ENCODE measurements around the gene JMJD8. TPM values are rescaled to one million over a fixed set of nuclear protein-coding genes. Genes with fewer than 3 reads are reported as not detected.
A peak's percentile ranks its signal among the peaks of the same experiment; 100 is the strongest.

The JMJD8 gene
- total RNA-seq, 1 experiment from 2014 or later: 11.3 TPM

DNA sequence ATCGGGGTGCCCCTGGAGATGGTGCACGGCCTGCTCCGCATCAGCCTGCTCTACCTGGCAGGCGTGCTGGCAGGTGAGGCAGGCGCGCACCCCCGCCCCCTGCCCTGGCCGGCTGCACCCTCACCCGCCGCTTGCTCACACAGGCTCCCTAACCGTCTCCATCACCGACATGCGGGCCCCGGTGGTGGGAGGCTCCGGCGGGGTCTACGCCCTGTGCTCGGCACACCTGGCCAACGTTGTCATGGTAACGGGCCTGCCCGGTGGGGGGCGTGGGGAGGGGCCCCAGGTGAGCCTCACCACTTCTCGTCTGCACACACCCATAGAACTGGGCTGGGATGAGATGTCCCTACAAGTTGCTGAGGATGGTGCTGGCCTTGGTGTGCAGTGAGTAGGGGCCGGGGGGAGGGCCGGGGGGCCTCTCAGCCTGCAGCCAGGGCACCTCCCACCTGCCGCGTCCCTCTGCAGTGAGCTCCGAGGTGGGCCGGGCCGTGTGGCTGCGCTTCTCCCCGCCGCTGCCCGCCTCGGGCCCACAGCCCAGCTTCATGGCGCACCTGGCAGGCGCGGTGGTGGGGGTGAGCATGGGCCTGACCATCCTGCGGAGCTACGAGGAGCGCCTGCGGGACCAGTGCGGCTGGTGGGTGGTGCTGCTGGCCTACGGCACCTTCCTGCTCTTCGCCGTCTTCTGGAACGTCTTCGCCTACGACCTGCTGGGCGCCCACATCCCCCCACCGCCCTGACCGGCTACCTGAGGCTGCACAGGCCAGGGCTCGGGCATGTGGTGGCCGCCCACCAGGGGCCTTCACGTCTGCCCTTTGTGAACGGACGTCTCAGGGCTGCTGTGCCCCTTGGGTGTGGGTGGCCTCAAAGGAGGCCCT is 6.6 kb downstream of the JMJD8 start:
- no peak for DNase-seq (ENCODE audit: low spot score)

DNA sequence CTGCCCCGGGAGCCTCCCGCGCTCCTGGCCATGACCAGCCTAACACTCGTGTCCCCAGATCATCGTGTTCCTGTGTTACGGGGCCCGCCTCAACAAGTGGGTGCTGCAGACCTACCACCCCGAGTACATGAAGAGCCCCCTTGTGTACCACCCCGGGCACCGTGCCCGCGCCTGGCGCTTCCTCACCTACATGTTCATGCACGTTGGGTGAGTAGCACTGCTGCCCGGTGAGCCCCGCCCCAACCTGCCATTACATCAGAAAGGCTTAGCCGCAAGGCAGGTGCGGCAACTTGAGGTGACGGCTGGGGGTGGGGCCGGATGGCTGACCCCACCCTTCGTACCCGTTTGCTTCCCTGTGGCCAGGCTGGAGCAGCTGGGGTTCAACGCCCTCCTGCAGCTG is 7.2 kb downstream of the JMJD8 start:
- no peak for DNase-seq (ENCODE audit: low spot score)

DNA sequence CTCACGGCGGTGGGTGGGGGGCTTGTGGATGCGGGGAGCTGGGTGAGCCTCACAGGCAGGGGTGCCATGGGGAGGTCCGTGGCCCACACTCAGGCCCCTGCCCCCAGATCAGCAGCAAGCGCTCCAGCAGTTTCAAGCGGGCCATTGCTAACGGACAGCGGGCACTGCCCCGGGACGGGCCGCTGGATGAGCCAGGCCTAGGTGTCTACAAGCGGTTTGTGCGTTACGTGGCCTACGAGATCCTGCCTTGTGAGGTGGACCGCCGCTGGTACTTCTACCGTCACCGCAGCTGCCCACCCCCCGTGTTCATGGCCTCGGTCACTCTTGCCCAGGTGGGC is 7.6 kb downstream of the JMJD8 start:
- DNase-seq (ENCODE audit: low spot score): no peak

DNA sequence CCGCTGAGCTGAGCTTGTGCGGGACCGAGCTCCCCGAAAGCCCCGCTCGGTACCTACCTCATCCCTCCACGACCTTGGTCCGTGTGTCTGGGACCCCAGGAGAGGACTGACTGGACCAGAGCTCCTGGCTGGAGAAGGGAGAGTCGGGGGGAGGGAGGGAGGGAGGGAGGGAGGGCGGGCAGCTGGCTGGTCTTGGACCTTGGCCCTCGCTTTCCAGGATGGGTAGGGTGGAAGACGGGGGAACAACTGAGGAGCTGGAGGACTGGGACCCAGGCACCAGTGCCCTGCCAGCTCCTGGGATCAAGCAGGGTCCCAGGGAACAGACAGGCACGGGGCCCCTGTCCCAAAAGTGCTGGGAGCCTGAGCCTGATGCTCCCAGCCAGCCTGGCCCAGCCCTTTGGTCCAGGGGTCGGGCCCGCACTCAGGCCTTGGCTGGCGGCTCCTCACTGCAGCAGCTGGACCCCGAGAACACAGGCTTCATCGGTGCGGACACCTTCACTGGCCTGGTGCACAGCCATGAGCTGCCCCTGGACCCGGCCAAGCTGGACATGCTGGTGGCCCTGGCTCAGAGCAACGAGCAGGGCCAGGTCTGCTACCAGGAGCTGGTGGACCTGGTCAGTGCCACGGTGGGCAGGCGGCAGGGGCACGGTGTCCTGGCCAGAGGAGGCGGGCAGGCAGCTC is 8.1 kb downstream of the JMJD8 start:
- DNase-seq (ENCODE audit: low spot score): no peak

DNA sequence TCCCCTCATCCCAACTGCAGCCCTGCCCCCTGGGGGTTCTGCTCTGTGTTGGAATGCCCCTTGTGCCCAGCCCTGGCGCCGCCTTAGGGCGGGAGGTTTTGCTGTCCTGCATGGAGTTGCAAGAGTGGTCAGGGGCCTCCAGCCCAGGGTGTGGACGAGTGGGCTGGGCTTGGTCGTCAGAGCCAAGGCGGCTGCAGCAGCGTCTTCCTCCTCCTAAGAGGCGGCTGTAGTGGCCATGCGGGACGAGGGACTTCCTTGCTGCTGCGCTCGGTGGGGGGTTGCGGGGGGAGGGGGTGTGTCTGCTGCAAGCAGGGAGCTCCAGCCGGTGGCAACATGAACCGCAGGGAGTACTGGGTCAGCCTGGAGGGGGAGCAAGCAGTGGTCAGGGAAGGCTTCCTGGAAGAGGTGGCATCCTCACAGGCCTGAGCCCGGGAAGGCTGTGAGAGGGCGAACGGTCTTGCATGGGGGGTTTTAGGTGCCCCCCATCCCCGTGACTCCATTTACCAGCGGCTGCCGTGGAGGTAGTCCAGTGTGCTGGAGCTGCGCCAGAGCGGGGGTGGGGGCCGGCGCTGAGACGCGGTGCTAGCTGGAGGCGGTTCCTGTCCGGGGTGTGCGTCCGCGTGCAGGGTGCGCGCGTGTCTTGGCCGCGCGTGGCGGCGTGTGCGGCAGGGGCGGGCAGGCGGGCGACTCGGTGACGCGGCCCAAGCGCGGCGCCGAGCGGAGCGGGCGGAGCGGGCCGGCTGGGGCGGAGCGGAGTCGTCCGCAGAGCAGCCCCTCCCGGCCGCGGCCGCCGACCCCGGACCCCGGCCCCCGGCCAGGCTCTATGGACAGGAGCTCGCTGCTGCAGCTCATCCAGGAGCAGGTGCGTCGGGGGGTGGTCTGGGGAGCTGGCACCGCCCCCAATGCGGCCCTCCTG is 8.9 kb downstream of the JMJD8 start, which contains the start of gene RHBDL1:
RHBDL1 (plus strand) TSS at position 704 of the 916 bp plus-strand sequence; CDS start at position 824, 120 bp downstream.
- DNase-seq (ENCODE audit: low spot score): no peak

DNA sequence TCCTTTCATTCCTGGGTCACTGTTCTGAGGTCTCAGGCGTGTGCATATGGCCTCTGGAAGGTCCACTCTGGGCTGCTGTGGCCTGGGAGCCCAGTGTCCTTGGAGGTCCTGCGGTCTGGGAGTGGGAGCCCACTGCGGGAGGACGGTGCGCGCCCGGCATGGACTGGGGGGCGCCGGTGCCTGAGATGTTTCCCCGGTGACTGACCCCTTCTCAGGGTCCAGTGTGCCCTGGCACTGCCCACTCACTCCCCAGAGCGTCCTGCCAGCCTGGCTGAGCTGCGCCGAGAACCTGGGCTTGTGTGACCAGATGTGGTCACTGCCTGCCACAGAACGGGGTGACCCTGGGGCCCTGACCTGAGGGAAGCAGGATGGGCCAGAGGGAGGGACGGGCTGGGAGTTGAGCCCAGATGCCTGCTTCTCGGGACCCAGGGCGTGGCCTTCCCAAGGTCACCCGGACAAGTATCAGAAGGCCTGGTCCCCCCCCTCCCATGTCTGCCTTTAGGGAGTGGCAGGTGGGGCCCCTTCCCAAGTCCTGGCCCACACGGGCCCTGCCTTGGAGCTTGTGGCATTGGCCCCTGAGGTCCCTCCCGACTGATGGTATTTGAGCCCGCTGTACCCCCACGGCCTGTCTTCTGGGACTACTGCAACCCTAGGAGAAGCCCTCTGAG is 9.8 kb downstream of the JMJD8 start:
- no peak for DNase-seq (ENCODE audit: low spot score)

DNA sequence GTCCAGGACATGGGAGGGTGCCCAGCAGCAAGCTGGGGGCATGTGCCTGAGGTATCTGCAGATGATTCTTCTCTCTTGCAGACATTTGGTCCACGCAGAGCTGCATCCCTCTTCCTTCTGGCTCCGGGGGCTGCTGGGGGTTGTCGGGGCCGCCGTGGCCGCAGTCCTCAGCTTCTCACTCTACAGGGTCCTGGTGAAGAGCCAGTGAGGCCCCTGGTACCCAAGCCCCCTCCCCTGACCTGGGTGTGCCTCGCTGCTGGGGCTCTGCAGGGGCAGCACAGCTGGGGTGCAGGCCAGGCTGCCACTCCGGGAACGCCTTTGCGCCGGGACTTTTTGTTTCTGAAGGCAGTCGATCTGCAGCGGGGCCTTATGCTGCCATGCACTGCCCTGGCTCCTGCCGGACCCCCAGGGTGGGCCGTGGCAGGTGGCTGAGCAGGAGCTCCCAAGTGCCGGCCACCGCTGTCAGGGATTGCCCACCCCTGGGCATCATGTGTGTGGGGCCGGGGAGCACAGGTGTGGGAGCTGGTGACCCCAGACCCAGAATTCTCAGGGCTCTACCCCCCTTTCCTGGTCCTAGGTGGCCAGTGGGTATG is 10.6 kb downstream of the JMJD8 start:
- no peak for DNase-seq (ENCODE audit: low spot score)

DNA sequence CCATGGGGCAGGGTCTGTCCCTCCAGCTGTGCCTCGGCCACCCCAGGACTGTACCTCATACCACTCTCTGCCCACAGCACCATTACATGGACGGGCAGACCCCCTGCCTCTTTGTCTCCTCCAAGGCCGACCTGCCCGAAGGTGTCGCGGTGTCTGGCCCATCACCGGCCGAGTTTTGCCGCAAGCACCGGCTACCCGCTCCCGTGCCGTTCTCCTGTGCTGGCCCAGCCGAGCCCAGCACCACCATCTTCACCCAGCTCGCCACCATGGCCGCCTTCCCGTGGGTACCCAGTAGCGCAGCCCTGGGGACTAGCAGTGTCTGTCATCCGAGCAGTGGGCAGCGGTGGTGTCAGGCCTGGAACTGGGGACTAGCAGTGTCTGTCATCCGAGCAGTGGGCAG is 11.3 kb downstream of the JMJD8 start:
- DNase-seq (ENCODE audit: low spot score): no peak

DNA sequence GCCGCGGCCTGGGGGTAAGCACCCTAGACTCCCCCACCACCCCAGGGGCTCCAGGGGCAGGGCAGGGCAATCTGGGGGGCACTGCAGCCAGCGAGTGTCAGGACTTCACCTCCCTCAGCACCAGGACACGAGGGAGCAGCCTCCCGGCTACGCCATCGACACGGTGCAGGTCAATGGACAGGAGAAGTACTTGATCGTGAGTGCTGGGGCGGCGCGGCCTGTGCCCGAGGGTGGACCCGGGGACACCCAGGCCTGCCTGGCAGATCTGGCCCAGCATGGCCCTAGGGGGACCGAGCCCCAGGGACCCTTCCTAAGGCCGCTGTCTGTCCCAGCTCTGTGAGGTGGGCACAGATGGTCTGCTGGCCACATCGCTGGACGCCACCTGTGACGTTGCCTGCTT is 11.8 kb downstream of the JMJD8 start:
- no peak for DNase-seq (ENCODE audit: low spot score)

DNA sequence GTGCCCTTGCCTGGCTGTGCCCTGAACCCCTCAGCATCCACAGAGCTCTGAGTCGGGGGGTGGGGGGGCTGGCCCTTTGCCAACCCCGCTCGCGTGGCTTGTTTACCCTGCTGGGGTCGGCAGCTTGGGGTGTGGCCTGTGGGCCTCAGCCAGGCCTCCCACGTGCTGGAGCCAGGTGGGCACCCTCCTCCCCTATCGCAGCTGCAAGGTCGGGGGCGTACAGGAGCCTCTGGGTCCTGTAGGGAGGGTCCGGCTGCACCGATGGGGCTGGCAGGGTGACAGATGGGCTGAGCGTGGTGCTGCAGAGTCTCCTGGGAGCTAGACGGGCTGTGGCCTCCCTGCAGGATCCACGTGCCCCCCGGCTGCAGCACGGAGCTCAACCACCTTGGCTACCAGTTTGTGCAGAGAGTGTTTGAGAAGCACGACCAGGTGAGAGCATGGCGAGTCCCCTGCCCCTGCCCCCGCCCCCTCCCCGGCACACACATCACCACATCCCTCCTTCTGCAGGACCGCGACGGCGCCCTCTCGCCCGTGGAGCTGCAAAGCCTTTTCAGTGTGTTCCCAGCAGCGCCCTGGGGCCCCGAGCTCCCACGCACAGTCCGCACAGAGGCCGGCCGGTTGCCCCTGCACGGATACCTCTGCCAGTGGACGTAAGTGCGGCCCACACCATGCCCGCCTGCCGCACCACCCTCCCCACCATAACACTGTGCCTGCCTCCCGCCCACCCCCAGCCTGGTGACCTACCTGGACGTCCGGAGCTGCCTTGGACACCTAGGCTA is 12.6 kb downstream of the JMJD8 start:
- DNase-seq (ENCODE audit: low spot score): no peak

DNA sequence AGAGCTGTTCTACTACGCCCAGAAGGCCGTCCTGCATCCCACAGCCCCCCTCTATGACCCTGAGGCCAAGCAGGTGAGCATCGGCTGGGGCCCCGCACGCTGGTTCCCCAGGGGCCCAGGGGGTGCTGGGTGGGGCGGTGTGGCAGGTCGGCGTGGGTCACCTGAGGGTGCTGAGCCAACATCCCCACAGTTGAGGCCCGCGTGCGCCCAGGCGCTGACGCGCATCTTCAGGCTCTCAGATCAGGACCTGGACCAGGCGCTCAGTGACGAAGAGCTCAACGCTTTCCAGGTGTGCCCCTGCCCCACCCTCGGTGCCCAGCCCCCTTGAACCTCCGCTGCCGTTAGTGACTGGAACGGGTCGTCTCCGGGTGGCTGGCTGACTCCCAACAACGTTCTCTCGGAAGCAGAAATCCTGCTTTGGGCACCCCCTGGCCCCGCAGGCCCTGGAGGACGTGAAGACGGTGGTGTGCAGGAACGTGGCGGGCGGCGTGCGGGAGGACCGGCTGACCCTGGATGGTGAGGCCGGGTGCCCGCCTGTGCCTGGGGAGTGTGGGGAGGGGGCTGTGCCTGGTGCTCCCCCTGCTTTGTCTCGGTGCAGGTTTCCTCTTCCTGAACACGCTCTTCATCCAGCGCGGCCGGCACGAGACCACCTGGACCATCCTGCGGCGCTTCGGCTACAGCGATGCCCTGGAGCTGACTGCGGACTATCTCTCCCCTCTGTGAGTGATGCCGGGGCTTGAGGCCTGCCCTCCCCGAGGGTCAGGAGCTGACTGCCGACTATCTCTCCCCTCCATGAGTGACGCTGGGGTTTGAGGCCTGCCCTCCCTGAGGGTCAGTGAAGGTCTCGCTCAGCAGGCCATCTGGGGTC is 13.4 kb downstream of the JMJD8 start:
- no peak for DNase-seq (ENCODE audit: low spot score)

DNA sequence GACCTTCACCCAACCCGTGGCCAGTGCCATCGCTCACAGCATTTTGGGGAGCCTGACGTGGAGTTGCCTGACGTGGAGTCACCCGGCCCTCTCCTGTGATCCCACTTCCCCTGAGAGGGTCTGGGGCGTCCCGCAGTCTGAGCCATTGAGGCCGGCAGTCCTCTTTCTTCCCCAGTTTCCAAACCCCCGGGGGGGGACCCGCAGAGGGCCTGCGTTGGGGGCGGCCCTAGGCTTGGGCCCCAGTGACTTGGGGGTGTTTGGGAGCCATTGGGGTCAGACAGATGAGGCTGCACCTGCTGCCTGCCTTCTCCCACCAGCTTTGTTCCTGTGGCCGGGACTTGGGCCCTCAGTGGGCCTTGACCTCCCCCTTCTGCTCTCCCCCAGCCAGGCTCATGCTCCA is 14.5 kb downstream of the JMJD8 start:
- no peak for DNase-seq (ENCODE audit: low spot score)

DNA sequence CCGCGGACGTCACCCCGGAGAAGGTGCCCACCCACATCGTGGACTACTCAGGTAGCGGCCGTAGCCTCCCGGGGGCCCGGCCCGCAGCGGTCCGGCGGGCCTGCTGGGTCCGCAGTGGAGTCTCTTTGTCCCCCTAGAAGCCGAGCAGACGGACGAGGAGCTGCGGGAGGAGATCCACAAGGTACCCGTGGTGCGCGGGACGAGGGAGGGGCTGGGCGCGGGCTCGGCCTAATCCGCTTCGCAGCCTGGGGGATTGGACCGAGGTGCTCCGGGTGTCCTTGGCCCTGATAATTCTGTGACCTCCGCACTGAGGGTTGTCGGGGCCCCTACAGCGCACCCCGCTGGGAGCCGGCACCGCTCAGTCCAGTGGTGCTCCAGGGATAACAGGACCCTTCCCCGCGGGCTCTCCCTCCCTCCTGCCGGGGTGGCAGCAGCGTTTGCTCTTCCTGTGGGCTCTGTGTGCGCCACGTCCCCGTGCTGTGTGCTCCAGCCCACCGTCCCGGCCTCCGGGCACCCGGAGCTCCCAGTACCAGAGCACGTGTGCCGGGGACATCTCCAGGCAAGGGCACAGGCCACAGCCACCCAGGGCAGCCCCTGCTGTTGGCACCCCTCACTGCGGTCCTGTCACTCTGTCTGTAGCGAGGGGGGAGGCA is 15.5 kb downstream of the JMJD8 start:
- DNase-seq (ENCODE audit: low spot score): no peak

DNA sequence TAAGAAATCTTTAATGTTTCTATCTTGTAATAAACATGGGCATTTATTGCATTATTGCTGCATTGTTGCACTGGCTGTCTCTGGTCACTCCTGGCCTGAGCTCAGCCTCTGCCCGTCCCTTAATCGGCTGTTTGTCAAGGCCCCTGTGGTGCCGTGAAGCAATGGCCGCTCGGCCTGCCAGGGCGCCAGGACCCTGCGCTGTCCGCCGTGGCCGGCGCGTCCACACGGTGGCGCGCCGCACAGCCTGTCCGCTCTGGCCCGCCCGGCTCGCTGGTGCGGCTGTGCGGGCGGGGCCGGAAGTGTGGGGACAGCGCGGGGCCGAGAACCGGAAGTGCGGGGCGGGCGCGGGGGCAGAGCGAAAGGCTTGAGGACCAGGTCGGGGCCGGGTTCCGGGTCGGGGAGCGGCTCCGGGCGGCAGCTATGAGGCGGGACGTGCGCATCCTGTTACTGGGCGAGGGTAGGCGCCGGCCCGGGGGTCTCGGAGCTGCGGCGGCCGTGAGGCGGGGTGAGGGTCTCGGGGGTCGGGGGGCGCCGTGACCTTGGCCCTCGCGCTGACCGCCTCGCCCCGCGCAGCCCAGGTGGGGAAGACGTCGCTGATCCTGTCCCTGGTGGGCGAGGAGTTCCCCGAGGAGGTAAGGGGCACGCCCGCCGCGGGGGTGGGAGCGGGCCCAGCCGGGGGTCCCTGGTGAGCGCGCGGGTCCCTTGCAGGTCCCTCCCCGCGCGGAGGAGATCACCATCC is 16.2 kb downstream of the JMJD8 start, which contains the start of gene RHOT2:
RHOT2 (plus strand) TSS at position 353 of the 739 bp plus-strand sequence; CDS start at position 421, 68 bp downstream.
- DNase-seq (ENCODE audit: low spot score): peak; percentile 70

DNA sequence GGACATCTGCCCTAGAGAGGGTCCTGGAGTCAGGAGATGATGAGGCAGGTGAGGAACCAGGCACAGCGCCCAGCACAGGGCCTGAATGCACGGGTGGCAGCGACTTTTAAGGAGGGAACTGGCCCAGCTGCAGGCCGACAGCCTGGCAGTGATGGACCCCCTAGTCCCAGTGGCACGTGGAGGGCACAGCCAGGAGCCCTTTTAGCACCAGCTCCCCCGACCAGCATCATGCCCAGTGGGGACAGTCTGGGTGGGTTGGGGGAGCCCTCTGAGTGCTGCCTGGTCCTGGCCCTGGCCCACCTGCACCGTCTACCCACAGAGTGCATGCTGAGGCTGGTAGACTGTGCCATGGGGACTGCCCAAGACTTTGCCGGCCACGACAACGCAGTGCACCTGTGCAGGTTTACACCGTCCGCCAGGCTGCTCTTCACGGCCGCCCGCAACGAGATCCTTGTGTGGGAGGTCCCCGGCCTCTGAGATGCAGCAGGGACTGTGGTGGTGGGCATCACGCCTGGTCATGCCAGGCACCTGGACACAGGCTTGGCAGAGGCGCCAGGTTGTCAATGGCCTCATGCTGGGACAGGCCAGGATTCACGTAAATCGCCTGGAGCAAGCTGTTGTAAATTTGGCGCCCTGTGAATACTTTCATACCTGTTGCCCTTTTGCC is 16.9 kb downstream of the JMJD8 start:
- no peak for DNase-seq (ENCODE audit: low spot score)

DNA sequence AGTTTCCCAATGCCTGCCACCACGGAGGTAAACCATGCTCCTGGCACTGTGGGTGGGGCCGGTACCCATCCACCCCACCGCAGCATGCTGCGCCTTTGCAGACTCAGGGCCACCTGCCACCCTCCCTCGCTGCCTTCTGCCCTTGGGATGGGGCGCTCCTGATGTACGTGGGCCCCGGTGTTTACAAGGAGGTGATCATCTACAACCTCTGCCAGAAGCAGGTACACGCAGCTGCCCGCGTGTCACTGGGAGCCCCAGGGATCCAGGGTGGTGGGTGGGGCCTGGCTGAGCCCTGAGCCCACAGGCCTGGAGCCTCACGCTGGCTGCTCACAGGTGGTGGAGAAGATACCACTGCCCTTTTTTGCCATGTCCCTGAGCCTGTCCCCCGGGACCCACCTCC is 17.6 kb downstream of the JMJD8 start:
- DNase-seq (ENCODE audit: low spot score): no peak

DNA sequence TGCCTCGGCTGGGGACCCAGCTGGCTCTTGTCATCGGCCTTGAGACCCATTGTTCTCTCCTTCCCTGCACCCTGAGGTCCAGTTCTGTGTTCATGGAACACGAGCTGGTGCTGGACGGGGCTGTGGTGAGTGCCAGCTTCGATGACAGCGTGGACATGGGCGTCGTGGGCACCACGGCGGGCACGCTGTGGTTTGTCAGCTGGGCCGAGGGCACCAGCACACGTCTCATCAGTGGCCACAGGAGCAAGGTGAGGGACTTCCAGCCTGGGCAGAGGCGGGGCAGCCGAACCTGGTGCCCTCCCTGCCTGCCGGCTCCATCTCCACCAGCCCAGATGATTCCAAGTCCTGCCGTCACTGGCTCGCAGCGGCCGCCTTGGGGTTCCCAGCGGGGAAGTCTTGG is 21.5 kb downstream of the JMJD8 start:
- DNase-seq (ENCODE audit: low spot score): no peak

DNA sequence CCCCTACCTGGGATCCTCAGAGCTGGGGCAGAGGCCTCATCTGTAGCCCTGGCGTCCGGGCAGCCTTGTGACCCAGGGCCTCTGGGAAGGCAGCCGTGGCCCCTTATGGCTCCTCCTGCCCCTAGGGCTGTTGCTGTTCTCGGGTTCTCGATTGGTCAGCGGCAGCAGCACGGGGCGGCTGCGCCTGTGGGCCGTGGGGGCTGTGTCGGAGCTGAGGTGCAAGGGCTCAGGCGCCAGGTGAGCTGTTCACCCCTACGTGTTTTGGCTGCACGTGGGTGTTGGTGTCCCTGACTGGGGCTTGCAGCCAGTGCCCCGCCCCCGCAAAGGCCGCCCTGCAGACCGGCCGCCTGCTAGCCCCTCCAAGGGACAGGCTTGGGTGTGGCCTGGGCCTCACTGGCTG is 22.0 kb downstream of the JMJD8 start:
- no peak for DNase-seq (ENCODE audit: low spot score)

Measured in H4 (cell line).